NCI-H1694 (cell line): ENCODE data around the gene CBR1.
"Not testable (repeated sequence)": the region's sequence is repeated elsewhere in the genome, so short reads cannot be mapped to it uniquely, and the experiment has no call there.

Source experiments
- DNase-seq: peaks from one replicate; lab custom pipeline; 2025; lab: John Stamatoyannopoulos, UW

Gene CBR1

GRCh38 chr21:36048357-36048756, 21.5 kb upstream of the CBR1 start:
- DNase-seq, result no peak

- DNase-seq, result no peak
These were observed 16.7 kb upstream of the CBR1 start for GRCh38 chr21:36052860-36053714.

GRCh38 chr21:36053715-36054062, 16.1 kb upstream of the CBR1 start:
- DNase-seq, result no peak

- DNase-seq, result no peak
These were observed 14.3 kb upstream of the CBR1 start for GRCh38 chr21:36055551-36055950.

- no peak for DNase-seq
These were observed 10.0 kb upstream of the CBR1 start for GRCh38 chr21:36059823-36060158.

- DNase-seq, result peak; percentile 94
These were observed 9.5 kb upstream of the CBR1 start, which contains the start of gene SETD4 for GRCh38 chr21:36060159-36060921. Gene SETD4, minus strand, starts transcription at chr21:36060526. Its CDS starts 1,638 bp downstream, at chr21:36058888.

GRCh38 chr21:36061445-36061844, 8.4 kb upstream of the CBR1 start:
- DNase-seq, result no peak

- no peak for DNase-seq
These were observed 6.3 kb upstream of the CBR1 start for GRCh38 chr21:36063375-36064084.

GRCh38 chr21:36064085-36064460, 5.8 kb upstream of the CBR1 start:
- DNase-seq, result no peak

GRCh38 chr21:36065497-36066036, 4.3 kb upstream of the CBR1 start:
- no peak for DNase-seq

- no peak for DNase-seq
These were observed 951 bp upstream of the CBR1 start for GRCh38 chr21:36068748-36069398.

- DNase-seq, result no peak
These were observed 1.2 kb downstream of the CBR1 start for GRCh38 chr21:36070999-36071398.

GRCh38 chr21:36072453-36073162, 2.8 kb downstream of the CBR1 start:
- no peak for DNase-seq

- no peak for DNase-seq
These were observed 3.4 kb downstream of the CBR1 start for GRCh38 chr21:36073181-36073580.

- not testable (repeated sequence) for DNase-seq
These were observed 4.1 kb downstream of the CBR1 start for GRCh38 chr21:36073911-36074310.

GRCh38 chr21:36075171-36075570, 5.3 kb downstream of the CBR1 start:
- no peak for DNase-seq

GRCh38 chr21:36075953-36076352, 6.1 kb downstream of the CBR1 start:
- DNase-seq, result no peak

GRCh38 chr21:36076878-36077655, 7.2 kb downstream of the CBR1 start:
- DNase-seq, result no peak

- no peak for DNase-seq
These were observed 7.9 kb downstream of the CBR1 start for GRCh38 chr21:36077758-36078157.

- DNase-seq, result no peak
These were observed 9.3 kb downstream of the CBR1 start for GRCh38 chr21:36079010-36079649.
